ENCODE results near the gene PROK1.
"Not testable (repeated sequence)": the region's sequence is repeated elsewhere in the genome, so short reads cannot be mapped to it uniquely, and the experiment has no call there.

Gene PROK1, protein sequence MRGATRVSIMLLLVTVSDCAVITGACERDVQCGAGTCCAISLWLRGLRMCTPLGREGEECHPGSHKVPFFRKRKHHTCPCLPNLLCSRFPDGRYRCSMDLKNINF

DNA sequence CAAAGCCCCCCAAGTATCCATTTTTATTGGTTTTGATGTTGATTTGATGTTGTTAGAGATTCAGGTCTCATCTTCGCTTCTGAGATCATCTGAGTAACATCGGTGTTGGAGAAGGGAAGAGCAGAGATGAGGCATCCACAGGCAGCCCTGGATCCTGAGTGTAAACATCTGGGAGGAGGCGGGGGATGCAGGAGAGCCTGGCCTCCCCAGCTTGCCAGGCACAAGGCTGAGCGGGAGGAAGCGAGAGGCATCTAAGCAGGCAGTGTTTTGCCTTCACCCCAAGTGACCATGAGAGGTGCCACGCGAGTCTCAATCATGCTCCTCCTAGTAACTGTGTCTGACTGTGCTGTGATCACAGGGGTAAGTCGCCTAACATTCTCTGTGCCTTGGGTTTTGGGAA is at the start of gene PROK1:
PROK1 (plus strand) TSS at position 221 of the 400 bp plus-strand sequence; CDS start at position 289, 68 bp downstream.
- H3K9ac ChIP-seq (ENCODE audit: low read length), result no peak within 1 kb of the TSS
- no peaks in the 10 kb centered on the region for H3K4me1 ChIP-seq (ENCODE audit: insufficient read depth, low read length)
- H3K9me3 ChIP-seq (ENCODE audit: low read length), result no peaks in the 10 kb centered on the region
- peaks cover 0 to 8% of the 10 kb centered on the region in 2 donors for H3K27me3 ChIP-seq (ENCODE audit: control insufficient read depth in 1 of 2, insufficient read depth in 2 of 2, low read length in 2 of 2)
- no peaks in the 10 kb centered on the region for H3K36me3 ChIP-seq (ENCODE audit: insufficient read depth, low read length)
- H3K4me3 ChIP-seq (ENCODE audit: low read depth in 1 of 2, low read length in 2 of 2), result no peak within 1 kb of the TSS
- no peak within 1 kb of the TSS for H3K27ac ChIP-seq (ENCODE audit: low read depth, low read length)

DNA sequence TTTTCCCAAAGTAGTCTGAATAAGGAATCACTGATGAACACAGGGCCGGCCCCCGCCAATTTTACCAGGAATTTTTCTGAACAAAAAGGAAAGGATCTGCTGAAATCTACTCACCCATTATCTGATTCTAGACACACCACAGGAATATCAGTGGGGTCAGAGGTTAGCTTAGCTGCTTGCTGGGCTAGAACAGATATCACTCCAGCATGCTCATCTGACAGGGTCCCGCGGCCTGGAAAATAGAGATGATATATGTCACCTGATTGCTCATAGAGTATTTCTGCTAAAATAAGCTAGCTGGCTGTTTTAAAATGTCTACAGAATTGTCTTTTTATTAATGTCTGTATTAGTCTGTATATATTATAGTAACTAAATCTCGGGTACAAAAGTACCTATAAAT is 47.1 kb upstream of the PROK1 start:
- Histone ChIP-seq H3K9me3 (ENCODE audit: low read length) (no peaks in the 10 kb centered on the region), H3K4me1 (ENCODE audit: insufficient read depth, low read length) (peaks cover 19% of the 10 kb centered on the region), H3K4me3 (ENCODE audit: low read depth in 1 of 2, low read length in 2 of 2) (no peak overlapping the region), H3K36me3 (ENCODE audit: insufficient read depth, low read length) (peaks cover 42% of the 10 kb centered on the region), H3K27ac (ENCODE audit: low read depth, low read length) (no peak overlapping the region), H3K27me3 (ENCODE audit: control insufficient read depth in 1 of 2, insufficient read depth in 2 of 2, low read length in 2 of 2) (no peaks in the 10 kb centered on the region), H3K9ac (ENCODE audit: low read length) (no peak overlapping the region)

GRCh38 chr1:110404401-110404800 is 46.5 kb upstream of the PROK1 start:
- H3K27me3 ChIP-seq (ENCODE audit: control insufficient read depth in 1 of 2, insufficient read depth in 2 of 2, low read length in 2 of 2), result no peaks in the 10 kb centered on the region
- no peaks in the 10 kb centered on the region for H3K9me3 ChIP-seq (ENCODE audit: low read length)
- H3K36me3 ChIP-seq (ENCODE audit: insufficient read depth, low read length), result peaks cover 42% of the 10 kb centered on the region
- H3K27ac ChIP-seq (ENCODE audit: low read depth, low read length), result no peak overlapping the region
- peaks cover 21% of the 10 kb centered on the region for H3K4me1 ChIP-seq (ENCODE audit: insufficient read depth, low read length)
- H3K4me3 ChIP-seq (ENCODE audit: low read depth in 1 of 2, low read length in 2 of 2), result no peak overlapping the region
- no peak overlapping the region for H3K9ac ChIP-seq (ENCODE audit: low read length)

GRCh38 chr1:110406407-110406806 is 44.5 kb upstream of the PROK1 start:
- not testable (repeated sequence) for H3K9me3 ChIP-seq (ENCODE audit: low read length); H3K27me3 ChIP-seq (ENCODE audit: control insufficient read depth in 1 of 2, insufficient read depth in 2 of 2, low read length in 2 of 2); H3K27ac ChIP-seq (ENCODE audit: low read depth, low read length)
- peaks cover 34% of the 10 kb centered on the region for H3K36me3 ChIP-seq (ENCODE audit: insufficient read depth, low read length)
- peak overlapping the region; percentile 93 for H3K9ac ChIP-seq (ENCODE audit: low read length)
- peaks cover 21% of the 10 kb centered on the region for H3K4me1 ChIP-seq (ENCODE audit: insufficient read depth, low read length)
- peak overlapping the region in 1 of 2 donors; percentile 97 for H3K4me3 ChIP-seq (ENCODE audit: low read depth in 1 of 2, low read length in 2 of 2)

- Histone ChIP-seq H3K36me3 (ENCODE audit: insufficient read depth, low read length) (peaks cover 23% of the 10 kb centered on the region), H3K9me3 (ENCODE audit: low read length) (no peaks in the 10 kb centered on the region), H3K4me1 (ENCODE audit: insufficient read depth, low read length) (peaks cover 21% of the 10 kb centered on the region), H3K27me3 (ENCODE audit: control insufficient read depth in 1 of 2, insufficient read depth in 2 of 2, low read length in 2 of 2) (no peaks in the 10 kb centered on the region), H3K4me3 (ENCODE audit: low read depth in 1 of 2, low read length in 2 of 2) (peak within 1 kb of the TSS; percentile 94 to 97), H3K9ac (ENCODE audit: low read length) (peak within 1 kb of the TSS; percentile 93), H3K27ac (ENCODE audit: low read depth, low read length) (peak within 1 kb of the TSS; percentile 97)
These were observed 43.4 kb upstream of the PROK1 start, which contains the start of gene LAMTOR5 for GRCh38 chr1:110407260-110408210. LAMTOR5 (minus strand) TSS chr1:110407694; CDS start chr1:110407620, 74 bp downstream.

DNA sequence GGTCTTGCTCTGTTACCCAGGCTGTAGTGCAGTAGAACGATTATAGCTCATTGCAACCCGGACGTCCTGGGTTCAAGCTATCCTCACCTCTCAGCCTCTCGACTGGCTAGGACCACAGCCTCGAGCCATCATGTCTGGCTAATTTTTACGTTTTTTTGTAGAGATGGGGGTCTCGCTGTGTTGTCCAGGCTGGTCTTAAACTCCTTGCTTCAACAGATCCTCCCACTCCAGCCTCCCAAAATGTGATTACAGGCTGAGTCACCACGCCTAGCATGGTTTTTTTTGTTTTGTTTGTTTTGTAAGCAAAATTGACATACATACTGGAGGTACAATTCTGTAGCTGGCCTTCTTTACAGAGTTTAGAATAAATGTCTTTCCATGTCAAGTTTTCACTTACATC is 42.5 kb upstream of the PROK1 start:
- no peaks in the 10 kb centered on the region for H3K27me3 ChIP-seq (ENCODE audit: control insufficient read depth in 1 of 2, insufficient read depth in 2 of 2, low read length in 2 of 2)
- H3K9ac ChIP-seq (ENCODE audit: low read length), result peak overlapping the region; percentile 93
- peak overlapping the region in 1 of 2 donors; percentile 97 for H3K4me3 ChIP-seq (ENCODE audit: low read depth in 1 of 2, low read length in 2 of 2)
- no peak overlapping the region for H3K27ac ChIP-seq (ENCODE audit: low read depth, low read length)
- H3K9me3 ChIP-seq (ENCODE audit: low read length), result no peaks in the 10 kb centered on the region
- peaks cover 21% of the 10 kb centered on the region for H3K4me1 ChIP-seq (ENCODE audit: insufficient read depth, low read length)
- peaks cover 13% of the 10 kb centered on the region for H3K36me3 ChIP-seq (ENCODE audit: insufficient read depth, low read length)

DNA sequence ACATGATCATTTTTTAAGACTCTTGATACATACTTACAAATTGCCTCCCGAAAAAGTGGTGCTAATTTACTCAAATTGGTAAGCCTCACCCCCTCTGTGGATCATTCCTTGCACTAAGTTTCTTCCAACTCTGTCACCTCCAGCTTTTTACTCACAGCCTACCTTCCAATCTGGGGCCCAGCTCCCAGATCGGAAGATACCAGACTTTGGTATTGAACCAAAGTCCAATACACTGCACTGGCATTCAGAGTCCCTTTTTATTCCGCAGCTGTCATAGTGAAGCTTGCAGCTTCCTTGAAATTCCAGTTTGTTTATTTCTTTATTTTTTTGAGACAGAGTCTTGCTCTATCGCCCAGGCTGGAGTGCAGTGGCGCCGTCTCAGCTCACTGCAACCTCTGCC is 41.6 kb upstream of the PROK1 start:
- Histone ChIP-seq H3K9ac (ENCODE audit: low read length) (no peak overlapping the region), H3K36me3 (ENCODE audit: insufficient read depth, low read length) (peaks cover 5% of the 10 kb centered on the region), H3K9me3 (ENCODE audit: low read length) (no peaks in the 10 kb centered on the region), H3K4me1 (ENCODE audit: insufficient read depth, low read length) (peaks cover 21% of the 10 kb centered on the region), H3K4me3 (ENCODE audit: low read depth in 1 of 2, low read length in 2 of 2) (no peak overlapping the region), H3K27me3 (ENCODE audit: control insufficient read depth in 1 of 2, insufficient read depth in 2 of 2, low read length in 2 of 2) (no peaks in the 10 kb centered on the region), H3K27ac (ENCODE audit: low read depth, low read length) (no peak overlapping the region)

GRCh38 chr1:110411173-110411735 is 39.7 kb upstream of the PROK1 start:
- Histone ChIP-seq H3K36me3 (ENCODE audit: insufficient read depth, low read length) (no peaks in the 10 kb centered on the region), H3K9me3 (ENCODE audit: low read length) (no peaks in the 10 kb centered on the region), H3K27me3 (ENCODE audit: control insufficient read depth in 1 of 2, insufficient read depth in 2 of 2, low read length in 2 of 2) (no peaks in the 10 kb centered on the region), H3K4me1 (ENCODE audit: insufficient read depth, low read length) (peaks cover 16% of the 10 kb centered on the region), H3K9ac (ENCODE audit: low read length) (no peak overlapping the region), H3K27ac (ENCODE audit: low read depth, low read length) (no peak overlapping the region), H3K4me3 (ENCODE audit: low read depth in 1 of 2, low read length in 2 of 2) (no peak overlapping the region)

GRCh38 chr1:110412576-110412975 is 38.4 kb upstream of the PROK1 start:
- H3K4me1 ChIP-seq (ENCODE audit: insufficient read depth, low read length), result peaks cover 10% of the 10 kb centered on the region
- no peak overlapping the region for H3K9ac ChIP-seq (ENCODE audit: low read length)
- H3K27me3 ChIP-seq (ENCODE audit: control insufficient read depth in 1 of 2, insufficient read depth in 2 of 2, low read length in 2 of 2), result no peaks in the 10 kb centered on the region
- H3K27ac ChIP-seq (ENCODE audit: low read depth, low read length), result no peak overlapping the region
- no peaks in the 10 kb centered on the region for H3K9me3 ChIP-seq (ENCODE audit: low read length)
- no peaks in the 10 kb centered on the region for H3K36me3 ChIP-seq (ENCODE audit: insufficient read depth, low read length)
- no peak overlapping the region for H3K4me3 ChIP-seq (ENCODE audit: low read depth in 1 of 2, low read length in 2 of 2)

GRCh38 chr1:110413045-110413444 is 37.9 kb upstream of the PROK1 start:
- H3K4me1 ChIP-seq (ENCODE audit: insufficient read depth, low read length); H3K27ac ChIP-seq (ENCODE audit: low read depth, low read length); H3K36me3 ChIP-seq (ENCODE audit: insufficient read depth, low read length); H3K9ac ChIP-seq (ENCODE audit: low read length); H3K27me3 ChIP-seq (ENCODE audit: control insufficient read depth in 1 of 2, insufficient read depth in 2 of 2, low read length in 2 of 2); H3K4me3 ChIP-seq (ENCODE audit: low read depth in 1 of 2, low read length in 2 of 2); H3K9me3 ChIP-seq (ENCODE audit: low read length): not testable (repeated sequence)

GRCh38 chr1:110418729-110419128 is 32.2 kb upstream of the PROK1 start:
- H3K27ac ChIP-seq (ENCODE audit: low read depth, low read length), result no peak overlapping the region
- H3K4me1 ChIP-seq (ENCODE audit: insufficient read depth, low read length), result no peaks in the 10 kb centered on the region
- no peaks in the 10 kb centered on the region for H3K9me3 ChIP-seq (ENCODE audit: low read length)
- H3K4me3 ChIP-seq (ENCODE audit: low read depth in 1 of 2, low read length in 2 of 2), result no peak overlapping the region
- no peaks in the 10 kb centered on the region for H3K36me3 ChIP-seq (ENCODE audit: insufficient read depth, low read length)
- no peak overlapping the region for H3K9ac ChIP-seq (ENCODE audit: low read length)
- H3K27me3 ChIP-seq (ENCODE audit: control insufficient read depth in 1 of 2, insufficient read depth in 2 of 2, low read length in 2 of 2), result no peaks in the 10 kb centered on the region

All from muscle layer of colon (tissue), 2 donors.